ENCODE results near the gene ZNF585A.
"Not testable (repeated sequence)": the region's sequence is repeated elsewhere in the genome, so short reads cannot be mapped to it uniquely, and the experiment has no call there.

Gene ZNF585A

DNA sequence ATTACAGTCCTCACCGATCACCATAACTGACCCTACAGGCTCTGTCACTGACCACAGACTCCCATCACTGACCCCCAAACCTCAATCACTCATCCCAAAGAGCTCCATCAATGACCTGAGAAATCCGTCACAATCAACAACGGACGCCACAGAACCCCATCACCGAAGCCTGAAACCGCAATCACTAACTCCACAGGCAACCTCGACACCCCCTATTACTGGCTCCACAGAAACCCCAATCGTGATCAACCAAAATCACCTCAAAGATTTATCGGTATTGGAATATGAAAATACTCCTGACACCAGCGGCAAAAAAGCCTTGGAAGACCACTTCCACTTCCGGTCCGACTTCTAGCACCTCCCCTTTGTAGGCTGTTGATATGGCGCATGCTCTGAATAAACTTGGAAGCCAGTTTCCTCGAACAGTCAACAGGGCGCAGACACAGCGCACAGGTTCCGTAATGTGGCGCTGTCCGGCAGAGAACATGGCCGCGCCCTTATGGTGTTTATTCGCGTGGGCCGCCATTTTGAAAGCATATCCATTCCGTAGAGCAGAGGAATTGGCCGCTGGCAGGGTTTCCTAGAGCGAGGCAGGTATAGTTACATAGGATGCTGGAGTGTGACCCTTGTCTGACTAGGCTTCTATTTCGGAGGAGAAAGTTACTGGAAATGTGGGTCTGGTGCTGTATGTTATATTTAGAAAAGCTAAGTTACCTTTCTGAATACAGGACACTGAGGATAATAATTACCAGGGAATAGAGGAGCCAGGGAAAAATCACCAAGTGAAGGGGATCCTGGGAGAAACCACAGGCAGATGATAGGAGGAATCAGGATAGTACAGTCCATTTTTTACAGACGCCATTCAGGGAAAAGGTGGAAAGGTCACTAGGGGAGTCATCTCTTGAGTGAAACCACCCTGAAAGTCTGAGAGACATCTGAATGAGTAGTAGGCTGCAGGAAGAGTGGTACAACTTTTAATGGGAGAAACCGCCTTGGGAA is at the start of gene ZNF585A:
ZNF585A (minus strand) TSS at position 328 of the 999 bp plus-strand sequence. CDS start 2,785 bp downstream, outside the sequence.
- Mint-ChIP-seq H3K27ac (no peak within 1 kb of the TSS), H3K36me3 (ENCODE audit: low read depth) (peaks cover 52% of the 10 kb centered on the region), H3K4me3 (no peak within 1 kb of the TSS), H3K9me3 (peaks cover 39% of the 10 kb centered on the region), H3K27me3 (no peaks in the 10 kb centered on the region), H3K4me1 (ENCODE audit: low read depth) (no peaks in the 10 kb centered on the region)
- DNase-seq: peak; percentile 88

DNA sequence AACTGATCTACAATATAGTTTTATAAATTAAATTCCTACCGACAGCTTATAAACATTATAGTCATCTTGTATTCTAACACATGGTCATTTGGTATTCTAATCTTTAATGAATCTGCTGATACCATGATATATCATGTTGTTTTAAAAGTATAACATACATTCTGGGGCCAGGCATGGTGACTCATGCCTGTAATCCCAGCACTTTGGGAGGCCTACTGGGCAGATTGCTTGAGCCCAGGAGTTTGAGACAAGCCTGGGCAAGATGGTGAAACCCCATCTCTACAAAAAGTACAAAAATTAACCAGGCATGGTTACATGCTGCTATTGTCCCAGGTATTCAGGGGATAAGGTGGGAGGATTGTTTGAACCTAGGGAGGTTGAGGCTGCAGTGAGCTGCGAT is 48.6 kb upstream of the ZNF585A start:
- DNase-seq: no peak
- no peaks in the 10 kb centered on the region for H3K27me3 Mint-ChIP-seq
- H3K9me3 Mint-ChIP-seq: peaks cover 33% of the 10 kb centered on the region
- peaks cover 32% of the 10 kb centered on the region for H3K4me1 Mint-ChIP-seq (ENCODE audit: low read depth)
- H3K4me3 Mint-ChIP-seq: no peak overlapping the region
- H3K36me3 Mint-ChIP-seq (ENCODE audit: low read depth): peaks cover 84% of the 10 kb centered on the region
- H3K27ac Mint-ChIP-seq: no peak overlapping the region

DNA sequence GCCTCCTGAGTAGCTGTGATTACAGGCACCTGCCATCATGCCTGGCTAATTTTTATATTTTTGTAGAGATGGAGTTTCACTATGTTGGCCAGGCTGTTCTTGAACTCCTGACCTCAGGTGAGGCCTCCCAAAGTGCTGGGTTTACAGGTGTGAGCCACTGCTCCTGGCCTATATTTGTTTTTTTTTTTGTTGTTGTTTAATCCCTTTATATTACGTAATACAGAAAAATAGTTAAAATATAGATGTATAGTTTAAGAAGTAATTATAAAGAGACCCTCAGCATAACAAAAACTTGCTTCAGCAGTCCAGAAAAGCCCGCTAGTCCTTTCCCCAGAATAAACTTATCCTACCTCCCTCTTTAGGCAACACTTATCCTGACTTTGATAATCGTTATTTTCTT is 47.9 kb upstream of the ZNF585A start:
- no peak for DNase-seq
- Mint-ChIP-seq H3K27ac (no peak overlapping the region), H3K27me3 (no peaks in the 10 kb centered on the region), H3K4me1 (ENCODE audit: low read depth) (peaks cover 32% of the 10 kb centered on the region), H3K4me3 (no peak overlapping the region), H3K9me3 (peaks cover 34% of the 10 kb centered on the region), H3K36me3 (ENCODE audit: low read depth) (peaks cover 82% of the 10 kb centered on the region)

DNA sequence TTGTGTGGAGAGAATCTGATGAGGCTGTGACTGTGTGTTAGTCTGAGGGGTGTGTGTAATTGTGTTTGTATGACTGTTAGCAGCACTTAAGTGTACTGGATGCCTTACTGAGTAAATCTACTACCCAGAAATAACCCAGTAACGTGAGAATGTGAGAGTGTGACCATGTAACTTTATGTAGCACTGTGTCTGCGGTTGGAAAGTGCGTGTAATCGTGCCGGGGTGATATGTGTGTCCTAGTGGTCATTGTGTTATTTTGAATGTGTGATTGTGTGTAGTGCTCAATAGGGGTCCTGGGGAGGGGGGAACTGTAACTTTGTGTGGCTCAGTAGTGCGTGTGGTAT is 46.1 kb upstream of the ZNF585A start:
- no peak for DNase-seq
- peaks cover 38% of the 10 kb centered on the region for H3K9me3 Mint-ChIP-seq
- H3K4me3 Mint-ChIP-seq: peak overlapping the region; percentile 92
- peaks cover 66% of the 10 kb centered on the region for H3K36me3 Mint-ChIP-seq (ENCODE audit: low read depth)
- H3K27ac Mint-ChIP-seq: peak overlapping the region; percentile 98
- H3K27me3 Mint-ChIP-seq: no peaks in the 10 kb centered on the region
- H3K4me1 Mint-ChIP-seq (ENCODE audit: low read depth): peaks cover 32% of the 10 kb centered on the region

DNA sequence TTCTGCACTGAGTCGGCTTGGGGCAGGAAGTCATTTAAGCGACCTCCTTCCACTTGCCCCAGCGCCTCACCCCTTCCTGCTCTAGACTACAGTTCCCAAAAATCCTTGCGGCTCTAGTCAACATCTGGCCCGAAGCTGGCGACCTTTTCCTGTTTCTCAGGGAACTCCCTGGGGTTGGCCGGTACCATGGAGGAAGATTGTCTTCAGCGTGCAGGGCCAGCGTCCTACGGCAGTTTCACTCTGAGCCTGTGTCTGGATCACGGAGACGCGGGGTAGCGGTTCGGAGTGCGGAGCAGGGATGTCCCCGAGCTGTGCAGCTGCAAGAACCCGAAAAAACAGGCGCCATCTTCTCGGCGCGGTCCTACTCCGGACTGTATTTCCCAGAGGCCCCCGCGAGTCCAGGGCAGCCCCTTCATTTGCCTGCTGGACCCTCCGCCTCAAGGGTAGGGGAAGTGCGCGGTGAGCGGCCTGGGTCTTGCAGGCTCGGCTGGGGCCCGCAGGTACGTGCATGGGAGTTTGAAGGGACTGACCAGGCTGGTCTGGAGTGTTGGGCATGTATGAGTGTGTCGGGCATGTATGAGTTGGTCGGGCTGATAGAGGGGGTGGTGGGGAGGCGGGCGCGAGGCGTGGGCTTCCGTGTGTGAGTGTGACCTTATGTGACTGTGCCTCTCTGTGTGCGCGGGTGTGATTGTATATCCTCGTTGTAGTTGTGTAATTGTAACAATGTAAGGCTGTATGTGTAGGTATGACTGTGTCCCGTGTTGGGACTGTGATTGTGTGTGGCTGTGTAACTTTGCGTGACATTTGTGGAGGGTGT is 45.5 kb upstream of the ZNF585A start, which contains the start of gene ZNF383:
ZNF383 (plus strand) TSS at position 440 of the 817 bp plus-strand sequence. CDS start 12,240 bp downstream, outside the sequence.
- Mint-ChIP-seq H3K9me3 (peaks cover 35% of the 10 kb centered on the region), H3K27ac (peak within 1 kb of the TSS; percentile 98), H3K4me1 (ENCODE audit: low read depth) (peaks cover 30% of the 10 kb centered on the region), H3K4me3 (peak within 1 kb of the TSS; percentile 92), H3K36me3 (ENCODE audit: low read depth) (peaks cover 63% of the 10 kb centered on the region), H3K27me3 (no peaks in the 10 kb centered on the region)
- DNase-seq: peak; percentile 92

DNA sequence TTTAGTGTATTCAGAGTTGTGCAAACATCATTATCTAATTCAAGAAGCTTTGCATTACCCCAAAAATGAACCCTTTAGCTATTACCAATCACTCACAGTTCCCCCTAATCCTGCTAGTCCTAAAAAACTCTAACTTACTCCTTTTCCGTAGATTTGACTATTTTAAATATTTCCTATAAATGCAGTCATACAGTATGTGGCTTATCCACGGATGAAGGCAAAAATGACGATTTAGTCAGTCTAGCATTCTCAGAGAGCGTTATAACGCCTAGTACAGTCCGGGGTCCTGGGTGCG is 44.9 kb upstream of the ZNF585A start:
- Mint-ChIP-seq H3K9me3 (peaks cover 35% of the 10 kb centered on the region), H3K27me3 (no peaks in the 10 kb centered on the region), H3K27ac (peak overlapping the region; percentile 98), H3K4me1 (ENCODE audit: low read depth) (peaks cover 27% of the 10 kb centered on the region), H3K36me3 (ENCODE audit: low read depth) (peaks cover 61% of the 10 kb centered on the region), H3K4me3 (peak overlapping the region; percentile 92)
- no peak for DNase-seq

DNA sequence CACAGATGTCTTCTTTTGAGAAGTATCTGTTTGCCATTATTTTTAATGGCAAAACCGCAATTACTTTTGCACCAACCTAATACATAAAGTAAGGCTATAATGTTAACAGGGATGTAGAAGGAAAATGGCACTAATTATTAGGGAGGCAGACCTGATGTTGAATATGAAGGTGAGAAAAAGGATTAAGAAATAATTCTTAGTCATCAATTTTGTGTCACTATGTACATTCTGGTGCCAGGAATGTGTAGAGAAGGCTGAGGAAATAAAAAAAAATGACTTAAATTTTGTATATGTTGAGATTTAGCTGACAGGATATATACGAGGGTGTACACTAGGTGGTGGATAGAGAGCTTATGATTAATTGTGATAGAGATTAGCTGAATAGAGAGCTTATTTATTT is 25.3 kb upstream of the ZNF585A start:
- no peak overlapping the region for H3K27ac Mint-ChIP-seq
- H3K4me1 Mint-ChIP-seq (ENCODE audit: low read depth): no peaks in the 10 kb centered on the region
- no peaks in the 10 kb centered on the region for H3K27me3 Mint-ChIP-seq
- H3K4me3 Mint-ChIP-seq: no peak overlapping the region
- peaks cover 31% of the 10 kb centered on the region for H3K9me3 Mint-ChIP-seq
- DNase-seq: no peak
- H3K36me3 Mint-ChIP-seq (ENCODE audit: low read depth): peaks cover 85% of the 10 kb centered on the region

DNA sequence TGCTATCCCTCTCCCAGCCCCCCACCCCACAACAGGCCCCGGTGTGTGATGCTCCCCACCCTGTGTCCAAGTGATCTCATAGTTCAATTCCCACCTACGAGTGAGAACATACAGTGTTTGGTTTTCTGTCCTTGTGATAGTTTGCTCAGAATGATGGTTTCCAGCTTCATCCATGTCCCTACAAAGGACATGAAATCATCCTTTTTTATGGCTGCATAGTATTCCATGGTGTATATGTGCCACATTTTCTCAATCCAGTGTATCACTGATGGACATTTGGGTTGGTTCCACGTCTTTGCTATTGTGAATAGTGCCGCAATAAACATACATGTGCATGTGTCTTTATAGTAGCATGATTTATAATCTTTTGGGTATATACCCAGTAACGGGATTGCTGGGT is 24.6 kb upstream of the ZNF585A start:
- H3K4me1 Mint-ChIP-seq (ENCODE audit: low read depth); H3K27ac Mint-ChIP-seq: not testable (repeated sequence)

DNA sequence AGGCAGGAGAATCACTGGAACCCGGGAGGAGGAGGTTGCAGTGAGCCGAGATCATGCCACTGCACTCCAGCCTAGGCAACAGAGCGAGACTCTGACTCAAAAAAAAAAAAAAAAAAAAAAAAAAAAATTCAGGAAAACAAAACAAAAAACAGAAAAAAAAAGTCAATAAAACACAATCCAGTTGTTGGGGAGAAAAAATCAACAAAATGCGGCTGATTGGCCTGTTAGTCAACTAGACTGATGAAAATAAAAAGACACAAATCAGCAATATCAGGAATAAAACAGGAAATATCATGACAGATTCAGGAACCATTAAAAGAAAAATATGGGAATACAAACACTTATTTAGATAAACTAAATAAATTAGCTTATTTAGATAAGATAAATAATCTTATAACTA is 22.8 kb upstream of the ZNF585A start:
- H3K9me3 Mint-ChIP-seq: peaks cover 39% of the 10 kb centered on the region
- DNase-seq; H3K27ac Mint-ChIP-seq; H3K4me3 Mint-ChIP-seq; H3K4me1 Mint-ChIP-seq (ENCODE audit: low read depth); H3K27me3 Mint-ChIP-seq: not testable (repeated sequence)
- H3K36me3 Mint-ChIP-seq (ENCODE audit: low read depth): peaks cover 84% of the 10 kb centered on the region

More for the DNA sequence above, 24.6 kb upstream of the ZNF585A start:
- not testable (repeated sequence) for DNase-seq, H3K27me3 Mint-ChIP-seq, H3K4me3 Mint-ChIP-seq
- Mint-ChIP-seq H3K9me3 (peaks cover 32% of the 10 kb centered on the region), H3K36me3 (ENCODE audit: low read depth) (peaks cover 84% of the 10 kb centered on the region)

DNA sequence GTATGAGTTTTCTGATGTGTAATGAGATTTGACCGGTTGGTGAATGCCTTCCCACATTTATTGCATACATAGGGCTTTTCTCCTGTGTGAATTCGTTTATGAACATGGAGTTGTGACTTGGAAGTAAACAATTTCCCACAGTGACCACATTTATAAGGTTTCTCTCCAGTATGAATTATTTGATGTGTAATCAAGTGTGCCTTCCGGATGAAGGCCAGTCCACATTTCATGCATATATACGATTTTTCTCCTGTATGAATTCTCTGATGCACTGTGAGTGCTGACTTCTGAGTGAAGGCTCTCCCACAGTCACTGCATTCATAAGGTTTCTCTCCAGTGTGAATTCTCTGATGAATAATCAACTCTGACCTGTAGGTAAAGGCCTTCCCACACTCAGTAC is 13.6 kb upstream of the ZNF585A start:
- peaks cover 64% of the 10 kb centered on the region for H3K9me3 Mint-ChIP-seq
- H3K4me3 Mint-ChIP-seq; H3K4me1 Mint-ChIP-seq (ENCODE audit: low read depth); H3K27ac Mint-ChIP-seq; H3K27me3 Mint-ChIP-seq; DNase-seq: not testable (repeated sequence)
- peaks cover 86% of the 10 kb centered on the region for H3K36me3 Mint-ChIP-seq (ENCODE audit: low read depth)

DNA sequence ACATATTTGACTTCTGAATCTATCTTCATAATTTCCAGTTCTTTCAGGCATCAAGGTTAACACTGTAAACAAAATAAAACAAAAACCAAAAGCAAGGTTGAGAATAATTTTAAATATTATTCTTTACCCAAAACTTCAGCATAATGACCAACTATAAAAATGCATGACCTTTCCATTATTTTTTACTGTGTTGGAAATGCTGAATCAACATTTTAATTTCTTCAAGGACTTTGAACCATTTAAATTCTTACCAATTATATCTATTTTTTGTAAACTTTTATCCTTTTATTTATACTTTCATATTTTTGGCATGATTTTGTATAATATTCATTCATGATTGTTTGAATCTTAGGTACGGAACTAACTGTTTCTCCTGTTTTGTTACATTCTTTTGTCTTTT is 6.9 kb downstream of the ZNF585A start:
- H3K36me3 Mint-ChIP-seq (ENCODE audit: low read depth): peaks cover 96% of the 10 kb centered on the region
- H3K27me3 Mint-ChIP-seq: no peaks in the 10 kb centered on the region
- H3K27ac Mint-ChIP-seq: no peak overlapping the region
- DNase-seq: no peak
- H3K4me3 Mint-ChIP-seq: no peak overlapping the region
- peaks cover 48% of the 10 kb centered on the region for H3K9me3 Mint-ChIP-seq
- no peaks in the 10 kb centered on the region for H3K4me1 Mint-ChIP-seq (ENCODE audit: low read depth)

DNA sequence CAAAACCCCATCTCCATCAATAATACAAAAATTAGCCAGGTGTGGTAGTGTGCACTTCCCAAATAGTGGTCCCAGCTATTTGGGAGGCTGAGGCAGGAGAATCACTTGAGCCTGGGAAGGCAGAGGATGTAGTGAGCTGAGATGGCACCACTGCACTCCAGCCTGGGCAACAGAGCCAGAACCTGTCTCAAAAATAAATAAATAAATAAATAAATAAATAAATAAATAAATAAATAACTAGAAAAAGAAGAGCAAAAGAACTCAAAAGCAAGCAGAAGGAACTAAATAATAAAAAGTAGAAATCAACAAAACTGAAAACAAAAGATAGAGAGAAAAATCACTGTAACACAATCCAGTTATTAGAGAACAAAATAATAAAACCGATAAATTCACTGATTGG is 12.3 kb downstream of the ZNF585A start:
- Mint-ChIP-seq H3K36me3 (ENCODE audit: low read depth) (peaks cover 94% of the 10 kb centered on the region), H3K27me3 (no peaks in the 10 kb centered on the region), H3K4me3 (no peak overlapping the region), H3K27ac (no peak overlapping the region), H3K9me3 (peaks cover 60% of the 10 kb centered on the region), H3K4me1 (ENCODE audit: low read depth) (no peaks in the 10 kb centered on the region)
- DNase-seq: no peak

DNA sequence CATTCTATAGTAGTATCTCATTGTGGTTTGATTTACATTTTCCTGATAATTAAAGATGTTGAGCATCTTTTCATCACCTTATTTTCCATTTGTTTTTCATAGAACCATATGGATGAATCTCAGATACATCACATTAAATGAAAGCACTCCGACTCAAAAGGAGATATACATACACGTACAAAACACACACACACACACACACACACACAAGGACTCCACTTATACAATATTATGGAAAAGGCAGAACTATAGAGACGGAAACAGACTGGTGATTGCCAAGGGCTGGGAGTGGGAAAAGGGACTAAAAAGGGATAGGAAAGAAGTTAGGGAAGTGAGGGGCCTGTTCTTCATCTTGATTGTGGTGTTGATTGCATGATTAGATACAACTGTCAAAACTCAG is 24.3 kb downstream of the ZNF585A start:
- Mint-ChIP-seq H3K4me1 (ENCODE audit: low read depth) (no peaks in the 10 kb centered on the region), H3K4me3 (no peak overlapping the region), H3K9me3 (peaks cover 65% of the 10 kb centered on the region), H3K27ac (no peak overlapping the region), H3K36me3 (ENCODE audit: low read depth) (peaks cover 74% of the 10 kb centered on the region), H3K27me3 (no peaks in the 10 kb centered on the region)
- no peak for DNase-seq

DNA sequence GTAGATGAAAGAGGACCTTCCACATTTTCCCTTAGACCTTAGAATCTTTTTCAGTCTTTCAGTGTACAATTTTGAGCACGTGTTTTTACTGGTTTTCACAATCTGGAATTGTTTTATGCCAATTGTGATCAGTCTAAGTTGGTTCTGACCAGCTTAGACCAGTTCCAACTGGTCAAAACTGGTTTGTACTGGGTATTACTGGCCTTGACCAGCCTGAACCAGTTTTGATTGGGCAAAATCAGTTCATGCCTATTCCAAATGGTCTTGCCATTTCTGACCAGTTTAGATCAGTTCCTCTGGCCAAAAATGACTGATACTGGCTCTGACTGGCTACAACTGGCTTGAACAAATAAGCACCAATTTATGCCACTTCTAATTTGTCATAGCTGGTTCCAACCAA is 36.4 kb downstream of the ZNF585A start:
- Mint-ChIP-seq H3K4me1 (ENCODE audit: low read depth) (no peaks in the 10 kb centered on the region), H3K4me3 (no peak overlapping the region), H3K9me3 (peaks cover 69% of the 10 kb centered on the region), H3K27ac (no peak overlapping the region), H3K27me3 (no peaks in the 10 kb centered on the region), H3K36me3 (ENCODE audit: low read depth) (peaks cover 61% of the 10 kb centered on the region)
- no peak for DNase-seq

DNA sequence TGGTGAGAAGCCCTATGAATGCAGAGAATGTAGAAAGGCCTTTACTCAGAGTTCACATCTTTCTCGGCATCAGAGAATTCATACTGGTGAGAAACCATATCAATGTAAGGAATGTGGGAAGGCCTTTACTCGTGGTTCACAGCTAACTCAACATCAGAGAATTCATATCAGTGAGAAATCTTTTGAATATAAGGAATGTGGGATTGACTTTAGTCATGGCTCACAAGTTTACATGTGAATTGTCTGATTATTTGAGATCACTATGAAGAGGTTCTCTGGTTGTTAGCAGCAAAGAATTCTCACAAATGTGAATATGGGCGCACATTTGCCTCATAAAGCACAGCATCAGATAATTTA is 43.7 kb downstream of the ZNF585A start:
- Mint-ChIP-seq H3K4me1 (ENCODE audit: low read depth) (no peaks in the 10 kb centered on the region), H3K27me3 (no peaks in the 10 kb centered on the region), H3K36me3 (ENCODE audit: low read depth) (peaks cover 97% of the 10 kb centered on the region), H3K9me3 (peaks cover 74% of the 10 kb centered on the region), H3K27ac (no peak overlapping the region), H3K4me3 (no peak overlapping the region)
- no peak for DNase-seq
